Measurements from ENCODE around the gene ACAA2.

DNA sequence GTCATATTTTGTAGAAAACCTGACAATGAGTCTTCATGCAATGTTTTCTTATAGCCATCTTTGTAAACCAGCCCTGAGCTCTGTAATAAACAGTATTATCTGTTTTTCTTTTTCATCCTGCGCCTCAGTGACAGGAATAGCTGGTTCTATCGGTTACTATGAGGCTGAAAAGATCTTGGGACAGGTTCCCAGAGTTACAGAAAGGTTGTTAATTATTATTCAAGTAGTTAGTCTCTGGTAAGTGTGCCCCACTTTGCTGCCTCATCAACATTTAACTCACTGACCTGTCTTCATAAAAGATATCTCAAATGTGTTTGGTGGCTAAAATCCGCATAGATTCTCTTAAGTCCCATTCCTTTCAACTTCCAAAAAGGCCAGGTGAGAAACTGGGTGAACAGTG is 18.6 kb downstream of the ACAA2 start:
- TF ChIP-seq POLR2A (IDR thresholded peaks at IDR 0.05; ENCODE audit: low read depth, low read length) (no peak), TAF1 (IDR thresholded peaks at IDR 0.05; ENCODE audit: borderline replicate concordance, low read depth, low read length) (no peak)

Data from GM12892 (cell line).